Gastroesophageal sphincter (tissue), 3 donors: ENCODE data around the gene RABGEF1.

Experiments
- CTCF ChIP-seq, 4 experiments: fragments of 200-600 bp in 2 of 4; fragments of 450-650 bp in 2 of 4; sonication (generic) in 1 of 4; IDR thresholded peaks; one replicate each; pipeline ENCODE4 v1.5.1; 2017 to 2019; ENCODE audit warnings: antibody characterized with exemption in 4 of 4, mild to moderate bottlenecking in 2 of 4, moderate library complexity in 2 of 4
- EP300 ChIP-seq: sonication (generic); formaldehyde crosslinking; IDR thresholded peaks from one replicate; pipeline ENCODE4 v1.6.1; 2017; ENCODE audit warnings: antibody characterized with exemption, mild to moderate bottlenecking
- POLR2A ChIP-seq, 2 donors: fragments of 450-650 bp; IDR thresholded peaks; one replicate each; pipeline ENCODE4 v1.6.1; 2017; ENCODE audit warnings: antibody characterized with exemption in 2 of 2, mild to moderate bottlenecking in 2 of 2, moderate library complexity in 1 of 2
- POLR2AphosphoS5 ChIP-seq: sonication (generic); formaldehyde crosslinking; IDR thresholded peaks from one replicate; pipeline ENCODE4 v1.6.1; 2017; ENCODE audit warnings: antibody characterized with exemption

- TF ChIP-seq EP300 (no peak), CTCF (IDR thresholded peaks at IDR 0.05) (no peak), POLR2A (IDR thresholded peaks at IDR 0.05) (no peak), POLR2AphosphoS5 (no peak)
These were observed 32.7 kb upstream of the RABGEF1 start for GRCh38 chr7:66707825-66708224.
